Measurements from ENCODE around the gene PLXNA2.

PLXNA2 gene

GRCh38 chr1:208179961-208180409, 64.2 kb downstream of the PLXNA2 start:
- H3K4me1 ChIP-seq (ENCODE audit: insufficient read depth, low read length): peaks cover 38% of the 10 kb centered on the region

GRCh38 chr1:208179263-208179816, 64.8 kb downstream of the PLXNA2 start:
- H3K4me1 ChIP-seq (ENCODE audit: insufficient read depth, low read length): peaks cover 38% of the 10 kb centered on the region
- H3K27me3 ChIP-seq (ENCODE audit: insufficient read depth, low read length): no peaks in the 10 kb centered on the region
- no peaks in the 10 kb centered on the region for H3K9me3 ChIP-seq (ENCODE audit: low read length)
- no peak overlapping the region for H3K4me3 ChIP-seq (ENCODE audit: low read length)
- H3K36me3 ChIP-seq (ENCODE audit: insufficient read depth, low read length): no peaks in the 10 kb centered on the region
- no peak overlapping the region for H2AFZ ChIP-seq (ENCODE audit: low read depth, low read length)

More at GRCh38 chr1:208179961-208180409, 64.2 kb downstream of the PLXNA2 start:
- Histone ChIP-seq H3K9me3 (ENCODE audit: low read length) (no peaks in the 10 kb centered on the region), H2AFZ (ENCODE audit: low read depth, low read length) (no peak overlapping the region), H3K27me3 (ENCODE audit: insufficient read depth, low read length) (no peaks in the 10 kb centered on the region), H3K36me3 (ENCODE audit: insufficient read depth, low read length) (no peaks in the 10 kb centered on the region), H3K4me3 (ENCODE audit: low read length) (no peak overlapping the region)

- no peak overlapping the region for H3K4me3 ChIP-seq (ENCODE audit: low read length)
- peaks cover 36% of the 10 kb centered on the region for H3K4me1 ChIP-seq (ENCODE audit: insufficient read depth, low read length)
- no peaks in the 10 kb centered on the region for H3K27me3 ChIP-seq (ENCODE audit: insufficient read depth, low read length)
- no peaks in the 10 kb centered on the region for H3K36me3 ChIP-seq (ENCODE audit: insufficient read depth, low read length)
- H2AFZ ChIP-seq (ENCODE audit: low read depth, low read length): no peak overlapping the region
- no peaks in the 10 kb centered on the region for H3K9me3 ChIP-seq (ENCODE audit: low read length)
These were observed 66.1 kb downstream of the PLXNA2 start for GRCh38 chr1:208178091-208178529.

GRCh38 chr1:208177656-208178055, 66.5 kb downstream of the PLXNA2 start:
- H3K4me1 ChIP-seq (ENCODE audit: insufficient read depth, low read length): peaks cover 31% of the 10 kb centered on the region
- no peak overlapping the region for H2AFZ ChIP-seq (ENCODE audit: low read depth, low read length)
- no peaks in the 10 kb centered on the region for H3K36me3 ChIP-seq (ENCODE audit: insufficient read depth, low read length)
- no peak overlapping the region for H3K4me3 ChIP-seq (ENCODE audit: low read length)
- no peaks in the 10 kb centered on the region for H3K9me3 ChIP-seq (ENCODE audit: low read length)
- H3K27me3 ChIP-seq (ENCODE audit: insufficient read depth, low read length): no peaks in the 10 kb centered on the region

GRCh38 chr1:208176649-208177048, 67.5 kb downstream of the PLXNA2 start:
- Histone ChIP-seq H3K4me1 (ENCODE audit: insufficient read depth, low read length) (peaks cover 31% of the 10 kb centered on the region), H3K4me3 (ENCODE audit: low read length) (no peak overlapping the region), H3K36me3 (ENCODE audit: insufficient read depth, low read length) (no peaks in the 10 kb centered on the region), H3K9me3 (ENCODE audit: low read length) (no peaks in the 10 kb centered on the region), H3K27me3 (ENCODE audit: insufficient read depth, low read length) (no peaks in the 10 kb centered on the region), H2AFZ (ENCODE audit: low read depth, low read length) (no peak overlapping the region)

- H3K9me3 ChIP-seq (ENCODE audit: low read length): no peaks in the 10 kb centered on the region
- no peaks in the 10 kb centered on the region for H3K36me3 ChIP-seq (ENCODE audit: insufficient read depth, low read length)
- peaks cover 20% of the 10 kb centered on the region for H3K4me1 ChIP-seq (ENCODE audit: insufficient read depth, low read length)
- H3K4me3 ChIP-seq (ENCODE audit: low read length): no peak overlapping the region
- no peak overlapping the region for H2AFZ ChIP-seq (ENCODE audit: low read depth, low read length)
- no peaks in the 10 kb centered on the region for H3K27me3 ChIP-seq (ENCODE audit: insufficient read depth, low read length)
These were observed 68.7 kb downstream of the PLXNA2 start for GRCh38 chr1:208175508-208175895.

- Histone ChIP-seq H3K4me3 (ENCODE audit: low read length) (no peak overlapping the region), H3K36me3 (ENCODE audit: insufficient read depth, low read length) (no peaks in the 10 kb centered on the region), H3K4me1 (ENCODE audit: insufficient read depth, low read length) (peaks cover 22% of the 10 kb centered on the region), H3K27me3 (ENCODE audit: insufficient read depth, low read length) (no peaks in the 10 kb centered on the region), H2AFZ (ENCODE audit: low read depth, low read length) (no peak overlapping the region), H3K9me3 (ENCODE audit: low read length) (no peaks in the 10 kb centered on the region)
These were observed 69.3 kb downstream of the PLXNA2 start for GRCh38 chr1:208174731-208175507.

- H2AFZ ChIP-seq (ENCODE audit: low read depth, low read length): no peak overlapping the region
- H3K36me3 ChIP-seq (ENCODE audit: insufficient read depth, low read length): no peaks in the 10 kb centered on the region
- H3K27me3 ChIP-seq (ENCODE audit: insufficient read depth, low read length): no peaks in the 10 kb centered on the region
- H3K9me3 ChIP-seq (ENCODE audit: low read length): no peaks in the 10 kb centered on the region
- peaks cover 18% of the 10 kb centered on the region for H3K4me1 ChIP-seq (ENCODE audit: insufficient read depth, low read length)
- no peak overlapping the region for H3K4me3 ChIP-seq (ENCODE audit: low read length)
These were observed 70.0 kb downstream of the PLXNA2 start for GRCh38 chr1:208174200-208174599.

GRCh38 chr1:208173749-208174148, 70.4 kb downstream of the PLXNA2 start:
- no peaks in the 10 kb centered on the region for H3K9me3 ChIP-seq (ENCODE audit: low read length)
- no peaks in the 10 kb centered on the region for H3K36me3 ChIP-seq (ENCODE audit: insufficient read depth, low read length)
- no peak overlapping the region for H3K4me3 ChIP-seq (ENCODE audit: low read length)
- no peak overlapping the region for H2AFZ ChIP-seq (ENCODE audit: low read depth, low read length)
- peaks cover 22% of the 10 kb centered on the region for H3K4me1 ChIP-seq (ENCODE audit: insufficient read depth, low read length)
- no peaks in the 10 kb centered on the region for H3K27me3 ChIP-seq (ENCODE audit: insufficient read depth, low read length)

- Histone ChIP-seq H2AFZ (ENCODE audit: low read depth, low read length) (no peak overlapping the region), H3K36me3 (ENCODE audit: insufficient read depth, low read length) (no peaks in the 10 kb centered on the region), H3K27me3 (ENCODE audit: insufficient read depth, low read length) (no peaks in the 10 kb centered on the region), H3K4me1 (ENCODE audit: insufficient read depth, low read length) (peaks cover 13% of the 10 kb centered on the region), H3K4me3 (ENCODE audit: low read length) (no peak overlapping the region), H3K9me3 (ENCODE audit: low read length) (no peaks in the 10 kb centered on the region)
These were observed 71.6 kb downstream of the PLXNA2 start for GRCh38 chr1:208172423-208173145.

GRCh38 chr1:208171616-208172422, 72.4 kb downstream of the PLXNA2 start:
- H3K4me3 ChIP-seq (ENCODE audit: low read length): no peak overlapping the region
- no peak overlapping the region for H2AFZ ChIP-seq (ENCODE audit: low read depth, low read length)
- peaks cover 18% of the 10 kb centered on the region for H3K4me1 ChIP-seq (ENCODE audit: insufficient read depth, low read length)
- no peaks in the 10 kb centered on the region for H3K9me3 ChIP-seq (ENCODE audit: low read length)
- no peaks in the 10 kb centered on the region for H3K36me3 ChIP-seq (ENCODE audit: insufficient read depth, low read length)
- no peaks in the 10 kb centered on the region for H3K27me3 ChIP-seq (ENCODE audit: insufficient read depth, low read length)

GRCh38 chr1:208170252-208170651, 73.9 kb downstream of the PLXNA2 start:
- Histone ChIP-seq H3K9me3 (ENCODE audit: low read length) (no peaks in the 10 kb centered on the region), H3K27me3 (ENCODE audit: insufficient read depth, low read length) (no peaks in the 10 kb centered on the region), H3K4me3 (ENCODE audit: low read length) (no peak overlapping the region), H2AFZ (ENCODE audit: low read depth, low read length) (no peak overlapping the region), H3K4me1 (ENCODE audit: insufficient read depth, low read length) (peaks cover 19% of the 10 kb centered on the region), H3K36me3 (ENCODE audit: insufficient read depth, low read length) (no peaks in the 10 kb centered on the region)

Data from neuron (in vitro differentiated cells).